Trophoblast cell (in vitro differentiated cells and primary cell): Measurements from ENCODE around the gene SAPCD2.

Source experiments
- DNase-seq, 2 donors: peaks; one replicate each; pipeline ENCODE4 v3.0.0-alpha.2; 2016
- H2AFZ ChIP-seq: 2 replicates; pipeline ENCODE4 v1.6.1; 2013; ENCODE audit warnings: low read length, moderate library complexity, mild to moderate bottlenecking; ENCODE audit not compliant: insufficient read depth, poor library complexity
- H2AK5ac ChIP-seq: 2 replicates; pipeline ENCODE4 v1.6.1; 2013; ENCODE audit warnings: mild to moderate bottlenecking, low read length
- H2BK120ac ChIP-seq: 2 replicates; pipeline ENCODE4 v1.6.1; 2013; ENCODE audit warnings: low read length, mild to moderate bottlenecking, moderate library complexity; ENCODE audit not compliant: insufficient read depth, poor library complexity
- H2BK12ac ChIP-seq: 2 replicates; pipeline ENCODE4 v1.6.1; 2013; ENCODE audit warnings: mild to moderate bottlenecking, low read length, moderate library complexity
- H2BK5ac ChIP-seq: 2 replicates; pipeline ENCODE4 v1.6.1; 2013; ENCODE audit warnings: low read length, low read depth, moderate library complexity, mild to moderate bottlenecking; ENCODE audit not compliant: poor library complexity
- H3K14ac ChIP-seq: 2 replicates; pipeline ENCODE4 v1.6.1; 2013; ENCODE audit warnings: mild to moderate bottlenecking, low read length
- H3K18ac ChIP-seq: 2 replicates; pipeline ENCODE4 v1.6.1; 2013; ENCODE audit warnings: mild to moderate bottlenecking, low read length
- H3K23ac ChIP-seq: 2 replicates; pipeline ENCODE4 v1.6.1; 2013; ENCODE audit warnings: low read length
- H3K27ac ChIP-seq: 2 replicates; pipeline ENCODE4 v1.5.1; 2013; ENCODE audit warnings: low read depth, mild to moderate bottlenecking, inconsistent platforms, low read length, moderate library complexity
- H3K27me3 ChIP-seq: 2 replicates; pipeline ENCODE4 v1.6.1; 2013; ENCODE audit warnings: inconsistent platforms, mild to moderate bottlenecking, low read length, moderate library complexity; ENCODE audit not compliant: insufficient read depth
- H3K36me3 ChIP-seq, 2 experiments: 1 replicate in 1 of 2; 2 replicates in 1 of 2; pipeline ENCODE4 v1.6.1; 2013; ENCODE audit warnings: low read length in 2 of 2, mild to moderate bottlenecking in 2 of 2, moderate library complexity in 1 of 2; ENCODE audit not compliant: insufficient read depth in 2 of 2, control insufficient read depth in 1 of 2
- H3K4ac ChIP-seq: 2 replicates; pipeline ENCODE4 v1.6.1; 2013; ENCODE audit warnings: low read depth, mild to moderate bottlenecking, low read length, moderate library complexity
- H3K4me1 ChIP-seq, 2 experiments: 1 replicate in 1 of 2; 2 replicates in 1 of 2; pipeline ENCODE4 v1.6.1; 2013; ENCODE audit warnings: low read length in 2 of 2, mild to moderate bottlenecking in 2 of 2, moderate library complexity in 1 of 2; ENCODE audit not compliant: insufficient read depth in 2 of 2, control insufficient read depth in 1 of 2
- H3K4me2 ChIP-seq: 2 replicates; pipeline ENCODE4 v1.6.1; 2013; ENCODE audit warnings: inconsistent platforms, mild to moderate bottlenecking, low read length, moderate library complexity
- H3K4me3 ChIP-seq: 2 replicates; pipeline ENCODE4 v1.5.1; 2013; ENCODE audit warnings: mild to moderate bottlenecking, low read depth, low read length, inconsistent platforms
- H3K79me1 ChIP-seq: one replicate; pipeline ENCODE4 v1.6.1; 2013; ENCODE audit warnings: low read length
- H3K79me2 ChIP-seq: 2 replicates; pipeline ENCODE4 v1.6.1; 2013; ENCODE audit warnings: low read length, mild to moderate bottlenecking; ENCODE audit not compliant: control insufficient read depth, insufficient read depth, poor library complexity
- H3K9ac ChIP-seq: 2 replicates; pipeline ENCODE4 v1.6.1; 2013; ENCODE audit warnings: mild to moderate bottlenecking, low read length
- H3K9me3 ChIP-seq: 2 replicates; pipeline ENCODE4 v1.6.1; 2013; ENCODE audit warnings: low read depth, mild to moderate bottlenecking, control low read depth, inconsistent platforms, low read length; ENCODE audit not compliant: insufficient read depth
- H4K12ac ChIP-seq: 2 replicates; pipeline ENCODE4 v1.6.1; 2013; ENCODE audit warnings: low read depth, mild to moderate bottlenecking, low read length, moderate library complexity
- H4K8ac ChIP-seq: 2 replicates; pipeline ENCODE4 v1.6.1; 2013; ENCODE audit warnings: low read depth, mild to moderate bottlenecking, low read length, moderate library complexity
- H4K91ac ChIP-seq: one replicate; pipeline ENCODE4 v1.6.1; 2013; ENCODE audit warnings: low read depth, mild to moderate bottlenecking, low read length, moderate library complexity
- WGBS: extraction: QIAGEN DNeasy Blood & Tissue Kit; methylation state at CpG from one replicate; pipeline ENCODE4 v1.1.7; 2013; ENCODE audit warnings: missing lambda C conversion rate; ENCODE audit not compliant: insufficient read length, insufficient coverage; ENCODE audit errors: extremely low coverage; 5-methylcytosine and 5-hydroxymethylcytosine counted together

The SAPCD2 gene

GRCh38 chr9:137025517-137025966 lies 44.8 kb downstream of the SAPCD2 start:
- WGBS = no CpG with 5 or more reads among the region's 21 CpGs
- H3K27me3 ChIP-seq = peaks cover 9% of the 10 kb centered on the region
- no peak overlapping the region for H2BK120ac ChIP-seq
- H2BK5ac ChIP-seq = no peak overlapping the region
- H3K9me3 ChIP-seq = peaks cover 7% of the 10 kb centered on the region
- no peak for DNase-seq
- no peak overlapping the region for H2BK12ac ChIP-seq
- H4K91ac ChIP-seq = no peak overlapping the region
- peaks cover 6 to 8% of the 10 kb centered on the region in 2 experiments for H3K4me1 ChIP-seq
- no peaks in the 10 kb centered on the region for H3K79me1 ChIP-seq
- no peaks in the 10 kb centered on the region for H3K36me3 ChIP-seq
- H4K12ac ChIP-seq = no peak overlapping the region
- H2AK5ac ChIP-seq = no peak overlapping the region
- H3K4me2 ChIP-seq = no peak overlapping the region
- no peak overlapping the region for H3K9ac ChIP-seq
- no peak overlapping the region for H3K4ac ChIP-seq
- H3K79me2 ChIP-seq = no peaks in the 10 kb centered on the region
- H3K14ac ChIP-seq = no peak overlapping the region
- no peak overlapping the region for H3K27ac ChIP-seq
- H3K4me3 ChIP-seq = no peak overlapping the region
- H3K23ac ChIP-seq = no peak overlapping the region
- no peak overlapping the region for H2AFZ ChIP-seq
- H4K8ac ChIP-seq = no peak overlapping the region
- no peak overlapping the region for H3K18ac ChIP-seq

- H3K27me3 ChIP-seq = peaks cover 9% of the 10 kb centered on the region
- H2AFZ ChIP-seq = no peak overlapping the region
- no peak overlapping the region for H3K4me2 ChIP-seq
- no peaks in the 10 kb centered on the region for H3K36me3 ChIP-seq
- no peak overlapping the region for H4K12ac ChIP-seq
- H3K79me1 ChIP-seq = no peaks in the 10 kb centered on the region
- peaks cover 2 to 6% of the 10 kb centered on the region in 2 experiments for H3K4me1 ChIP-seq
- no peak overlapping the region for H4K8ac ChIP-seq
- no peak for DNase-seq
- no peak overlapping the region for H3K4me3 ChIP-seq
- H3K14ac ChIP-seq = no peak overlapping the region
- H3K4ac ChIP-seq = no peak overlapping the region
- no peak overlapping the region for H4K91ac ChIP-seq
- peaks cover 7% of the 10 kb centered on the region for H3K9me3 ChIP-seq
- no peak overlapping the region for H3K23ac ChIP-seq
- H2BK5ac ChIP-seq = no peak overlapping the region
- no peak overlapping the region for H2BK120ac ChIP-seq
- H2BK12ac ChIP-seq = no peak overlapping the region
- no peak overlapping the region for H3K9ac ChIP-seq
- no CpG with 5 or more reads among the region's 15 CpGs for WGBS
- no peaks in the 10 kb centered on the region for H3K79me2 ChIP-seq
- no peak overlapping the region for H2AK5ac ChIP-seq
- no peak overlapping the region for H3K18ac ChIP-seq
- H3K27ac ChIP-seq = no peak overlapping the region
Measured at GRCh38 chr9:137023583-137023991, 46.8 kb downstream of the SAPCD2 start.

GRCh38 chr9:137023157-137023556 lies 47.2 kb downstream of the SAPCD2 start:
- Histone ChIP-seq H3K4me2 (no peak overlapping the region), H3K4ac (no peak overlapping the region), H4K8ac (no peak overlapping the region), H4K91ac (no peak overlapping the region), H3K36me3 (no peaks in the 10 kb centered on the region), H2BK120ac (no peak overlapping the region), H3K27ac (no peak overlapping the region), H4K12ac (no peak overlapping the region), H3K9ac (no peak overlapping the region), H2AK5ac (no peak overlapping the region), H3K27me3 (peaks cover 9% of the 10 kb centered on the region), H3K9me3 (peaks cover 7% of the 10 kb centered on the region), H3K18ac (no peak overlapping the region), H3K14ac (no peak overlapping the region), H2AFZ (no peak overlapping the region), H3K4me1 (peaks cover 0 to 2% of the 10 kb centered on the region in 2 experiments), H3K79me1 (no peaks in the 10 kb centered on the region), H3K79me2 (no peaks in the 10 kb centered on the region), H3K4me3 (no peak overlapping the region), H2BK5ac (no peak overlapping the region), H3K23ac (no peak overlapping the region), H2BK12ac (no peak overlapping the region)
- WGBS = no CpG with 5 or more reads among the region's 7 CpGs
- DNase-seq = no peak

GRCh38 chr9:137022662-137023008 lies 47.7 kb downstream of the SAPCD2 start:
- no peak overlapping the region for H4K91ac ChIP-seq
- DNase-seq = no peak
- no peak overlapping the region for H2AFZ ChIP-seq
- H3K4me3 ChIP-seq = no peak overlapping the region
- no peaks in the 10 kb centered on the region for H3K79me2 ChIP-seq
- no peak overlapping the region for H2BK120ac ChIP-seq
- no peak overlapping the region for H3K18ac ChIP-seq
- H3K4ac ChIP-seq = no peak overlapping the region
- H2AK5ac ChIP-seq = no peak overlapping the region
- no peak overlapping the region for H2BK12ac ChIP-seq
- no peak overlapping the region for H3K27ac ChIP-seq
- peaks cover 8% of the 10 kb centered on the region for H3K27me3 ChIP-seq
- no peak overlapping the region for H4K12ac ChIP-seq
- H3K79me1 ChIP-seq = no peaks in the 10 kb centered on the region
- H3K14ac ChIP-seq = no peak overlapping the region
- peaks cover 0 to 2% of the 10 kb centered on the region in 2 experiments for H3K4me1 ChIP-seq
- no peak overlapping the region for H3K4me2 ChIP-seq
- H3K9me3 ChIP-seq = peaks cover 7% of the 10 kb centered on the region
- H2BK5ac ChIP-seq = no peak overlapping the region
- H3K36me3 ChIP-seq = no peaks in the 10 kb centered on the region
- no CpG with 5 or more reads among the region's 23 CpGs for WGBS
- H3K23ac ChIP-seq = no peak overlapping the region
- no peak overlapping the region for H3K9ac ChIP-seq
- H4K8ac ChIP-seq = no peak overlapping the region
